OCI-LY1 (cell line): ENCODE data around the gene CD58.

ENCODE experiments used
- H2AFZ ChIP-seq: fragments of 200-600 bp; sonication (generic), shearing (Covaris generic); 2 replicates; pipeline ENCODE4 v1.6.0; 2014; ENCODE audit warnings: antibody characterized with exemption, mild to moderate bottlenecking, low read length
- H3F3A ChIP-seq: fragments of 200-600 bp; sonication (generic), shearing (Covaris generic); 2 replicates; pipeline ENCODE4 v1.6.0; 2014; ENCODE audit warnings: mild to moderate bottlenecking, antibody characterized with exemption, low read length, moderate library complexity; ENCODE audit not compliant: insufficient read depth
- H3K27ac ChIP-seq: fragments of 200-600 bp; sonication (generic); 2 replicates; pipeline ENCODE4 v1.5.1; 2014; ENCODE audit warnings: low read length, mixed run types, mild to moderate bottlenecking, low read depth; ENCODE audit not compliant: poor library complexity, severe bottlenecking
- H3K27me3 ChIP-seq: fragments of 200-600 bp; sonication (generic); 2 replicates; pipeline ENCODE4 v1.6.0; 2014; ENCODE audit warnings: antibody characterized with exemption, mild to moderate bottlenecking, low read length, moderate library complexity; ENCODE audit not compliant: insufficient read depth
- H3K36me3 ChIP-seq: fragments of 200-600 bp; sonication (generic); 2 replicates; pipeline ENCODE4 v1.6.1; 2014; ENCODE audit warnings: mild to moderate bottlenecking, antibody characterized with exemption, low read length, moderate library complexity, mixed read lengths; ENCODE audit not compliant: insufficient read depth
- H3K4me1 ChIP-seq: fragments of 200-600 bp; sonication (generic); 2 replicates; pipeline ENCODE4 v1.5.1; 2014; ENCODE audit warnings: mild to moderate bottlenecking, low read length, moderate library complexity; ENCODE audit not compliant: insufficient read depth, severe bottlenecking
- H3K4me2 ChIP-seq: fragments of 200-600 bp; sonication (generic), shearing (Covaris generic); 2 replicates; pipeline ENCODE4 v1.6.1; 2014; ENCODE audit warnings: low read length
- H3K4me3 ChIP-seq: fragments of 200-600 bp; sonication (generic); 2 replicates; pipeline ENCODE4 v1.5.1; 2014; ENCODE audit warnings: low read length, low read depth, mild to moderate bottlenecking, mixed read lengths; ENCODE audit not compliant: poor library complexity, severe bottlenecking
- H3K79me2 ChIP-seq: fragments of 200-600 bp; shearing (Covaris generic); 2 replicates; pipeline ENCODE4 v1.6.1; 2016; ENCODE audit warnings: mixed run types, low read length, mixed read lengths; ENCODE audit not compliant: insufficient read depth
- H3K9ac ChIP-seq: fragments of 200-600 bp; sonication (generic), shearing (Covaris generic); 2 replicates; pipeline ENCODE4 v1.6.1; 2014; ENCODE audit warnings: mild to moderate bottlenecking, low read length, mixed read lengths
- H3K9me2 ChIP-seq: fragments of 200-600 bp; sonication (generic), shearing (Covaris generic); 2 replicates; pipeline ENCODE4 v1.6.1; 2014; ENCODE audit warnings: low read depth, mild to moderate bottlenecking, low read length, mixed read lengths
- H3K9me3 ChIP-seq: fragments of 200-600 bp; shearing (Covaris generic); 2 replicates; pipeline ENCODE4 v1.6.1; 2014; ENCODE audit warnings: low read length, mixed read lengths
- H4K20me1 ChIP-seq: fragments of 200-600 bp; sonication (generic), shearing (Covaris generic); 2 replicates; pipeline ENCODE4 v1.6.0; 2016; ENCODE audit warnings: mild to moderate bottlenecking, low read length; ENCODE audit not compliant: insufficient read depth
- EZH2 ChIP-seq: fragments of 200-600 bp; sonication (generic), shearing (Covaris generic); IDR thresholded peaks from 2 replicates; pipeline ENCODE4 v1.8.0; 2017; ENCODE audit warnings: borderline replicate concordance, mixed run types, mild to moderate bottlenecking, antibody characterized with exemption, low read length, moderate library complexity, mixed read lengths
- TF ChIP-seq, protein P1 (sequence below): fragments of 200-600 bp; sonication (generic), shearing (Covaris generic); IDR thresholded peaks from 2 replicates; pipeline ENCODE4 v1.5.1; 2017; ENCODE audit warnings: mild to moderate bottlenecking, antibody characterized with exemption, low read length, moderate library complexity, mixed read lengths

The CD58 gene

GRCh38 chr1:116466810-116467557, 103.8 kb downstream of the CD58 start:
- Histone ChIP-seq H3K79me2 (no peaks in the 10 kb centered on the region), H2AFZ (no peak overlapping the region)

DNA sequence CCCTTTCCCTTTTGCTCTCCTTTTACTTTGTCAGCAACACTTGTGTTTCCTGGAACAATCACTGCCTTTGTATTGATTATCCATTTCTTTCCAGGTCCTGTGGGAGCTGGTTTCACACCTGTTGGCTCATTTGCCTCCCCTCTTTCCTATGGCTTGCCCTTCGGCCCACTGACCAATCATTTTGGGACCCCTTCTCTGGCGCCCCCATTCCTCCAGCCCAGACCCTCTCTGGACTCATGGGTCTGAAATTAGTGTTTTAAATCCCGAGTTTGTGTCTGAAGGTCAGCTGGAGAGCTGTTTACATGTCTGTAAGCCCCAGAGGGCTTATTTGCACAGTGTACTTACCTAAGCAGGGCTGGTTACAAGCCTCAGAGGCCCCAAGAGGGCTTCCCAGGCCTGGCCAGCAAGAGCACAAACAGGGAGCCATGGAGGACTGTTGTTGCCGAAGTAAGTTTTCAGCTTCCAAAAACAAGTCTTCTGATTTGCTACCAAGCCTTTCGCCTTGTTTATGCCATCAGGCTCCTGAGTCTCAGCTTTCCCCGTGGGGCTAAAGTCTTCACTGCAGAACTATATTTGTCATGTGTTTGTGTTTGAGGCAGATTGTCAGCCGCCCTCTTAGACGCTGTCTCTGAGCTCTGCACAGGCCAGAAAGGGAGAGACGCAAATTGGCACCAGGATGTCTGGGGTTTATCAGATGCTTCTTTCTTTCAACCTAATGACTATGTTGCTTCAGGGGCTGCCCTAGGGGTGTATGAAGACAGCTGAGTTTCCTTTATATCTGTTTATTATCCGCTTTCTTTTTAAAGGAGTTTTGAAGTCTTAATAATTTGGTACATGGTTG, 104.8 kb downstream of the CD58 start:
- Histone ChIP-seq H3K4me2 (no peak overlapping the region), H3K4me3 (no peak overlapping the region), H4K20me1 (no peaks in the 10 kb centered on the region), H3K9me2 (no peaks in the 10 kb centered on the region), H3F3A (no peaks in the 10 kb centered on the region), H3K79me2 (no peaks in the 10 kb centered on the region), H3K27me3 (no peaks in the 10 kb centered on the region), H3K36me3 (no peaks in the 10 kb centered on the region), H3K9ac (no peak overlapping the region), H3K27ac (no peak overlapping the region), H2AFZ (no peak overlapping the region), H3K4me1 (no peaks in the 10 kb centered on the region), H3K9me3 (no peaks in the 10 kb centered on the region)
- TF ChIP-seq EZH2 = no peak
- TF ChIP-seq, protein P1, sequence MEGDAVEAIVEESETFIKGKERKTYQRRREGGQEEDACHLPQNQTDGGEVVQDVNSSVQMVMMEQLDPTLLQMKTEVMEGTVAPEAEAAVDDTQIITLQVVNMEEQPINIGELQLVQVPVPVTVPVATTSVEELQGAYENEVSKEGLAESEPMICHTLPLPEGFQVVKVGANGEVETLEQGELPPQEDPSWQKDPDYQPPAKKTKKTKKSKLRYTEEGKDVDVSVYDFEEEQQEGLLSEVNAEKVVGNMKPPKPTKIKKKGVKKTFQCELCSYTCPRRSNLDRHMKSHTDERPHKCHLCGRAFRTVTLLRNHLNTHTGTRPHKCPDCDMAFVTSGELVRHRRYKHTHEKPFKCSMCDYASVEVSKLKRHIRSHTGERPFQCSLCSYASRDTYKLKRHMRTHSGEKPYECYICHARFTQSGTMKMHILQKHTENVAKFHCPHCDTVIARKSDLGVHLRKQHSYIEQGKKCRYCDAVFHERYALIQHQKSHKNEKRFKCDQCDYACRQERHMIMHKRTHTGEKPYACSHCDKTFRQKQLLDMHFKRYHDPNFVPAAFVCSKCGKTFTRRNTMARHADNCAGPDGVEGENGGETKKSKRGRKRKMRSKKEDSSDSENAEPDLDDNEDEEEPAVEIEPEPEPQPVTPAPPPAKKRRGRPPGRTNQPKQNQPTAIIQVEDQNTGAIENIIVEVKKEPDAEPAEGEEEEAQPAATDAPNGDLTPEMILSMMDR = no peak

More at GRCh38 chr1:116466810-116467557, 103.8 kb downstream of the CD58 start:
- Histone ChIP-seq H3K9me2 (no peaks in the 10 kb centered on the region), H3K4me1 (no peaks in the 10 kb centered on the region), H3K4me2 (no peak overlapping the region), H4K20me1 (no peaks in the 10 kb centered on the region), H3F3A (no peaks in the 10 kb centered on the region), H3K9me3 (no peaks in the 10 kb centered on the region), H3K27ac (no peak overlapping the region), H3K36me3 (no peaks in the 10 kb centered on the region), H3K4me3 (no peak overlapping the region), H3K9ac (no peak overlapping the region), H3K27me3 (no peaks in the 10 kb centered on the region)
- TF ChIP-seq, protein P1 = no peak
- TF ChIP-seq EZH2 = no peak

DNA sequence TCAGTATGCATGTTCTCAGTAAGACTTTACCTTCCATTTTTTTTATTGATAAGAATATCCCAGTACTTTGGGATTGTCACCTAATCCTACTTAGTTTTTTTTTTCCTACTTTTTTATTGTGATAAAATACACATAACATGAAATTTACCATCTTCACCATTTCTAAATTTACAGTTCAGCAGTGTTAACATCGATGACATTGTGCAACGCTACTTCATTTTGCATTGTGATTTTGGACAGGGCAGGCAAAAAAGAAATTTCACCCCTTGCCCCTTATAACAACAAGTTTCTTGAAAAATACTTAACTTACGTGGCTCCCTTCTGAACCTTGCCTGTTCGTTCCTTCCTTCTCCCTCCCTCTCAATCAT, 105.4 kb downstream of the CD58 start:
- TF ChIP-seq, protein P1 = no peak
- no peak for TF ChIP-seq EZH2
- Histone ChIP-seq H4K20me1 (no peaks in the 10 kb centered on the region), H3F3A (no peaks in the 10 kb centered on the region), H3K79me2 (no peaks in the 10 kb centered on the region), H3K27me3 (no peaks in the 10 kb centered on the region), H2AFZ (no peak overlapping the region), H3K4me1 (no peaks in the 10 kb centered on the region), H3K9me3 (no peaks in the 10 kb centered on the region), H3K9me2 (no peaks in the 10 kb centered on the region), H3K4me3 (no peak overlapping the region), H3K27ac (no peak overlapping the region), H3K9ac (no peak overlapping the region), H3K36me3 (no peaks in the 10 kb centered on the region), H3K4me2 (no peak overlapping the region)
